AG10803 (cell line): Measurements from ENCODE around the gene RNF17.

Experiments used
- DNase-seq: peaks from one replicate; pipeline ENCODE4 v3.0.0; 2010; ENCODE audit warnings: low read depth
- H3K4me3 ChIP-seq: 2 replicates; pipeline ENCODE4 v1.5.1; 2011; ENCODE audit warnings: mild to moderate bottlenecking, low read length, control low read depth
- TF ChIP-seq, protein P1 (sequence below): conservative IDR thresholded peaks from 2 replicates; pipeline ENCODE4 v1.5.1; 2011; ENCODE audit warnings: mild to moderate bottlenecking, low read length, control low read depth, inconsistent platforms

The RNF17 gene, protein sequence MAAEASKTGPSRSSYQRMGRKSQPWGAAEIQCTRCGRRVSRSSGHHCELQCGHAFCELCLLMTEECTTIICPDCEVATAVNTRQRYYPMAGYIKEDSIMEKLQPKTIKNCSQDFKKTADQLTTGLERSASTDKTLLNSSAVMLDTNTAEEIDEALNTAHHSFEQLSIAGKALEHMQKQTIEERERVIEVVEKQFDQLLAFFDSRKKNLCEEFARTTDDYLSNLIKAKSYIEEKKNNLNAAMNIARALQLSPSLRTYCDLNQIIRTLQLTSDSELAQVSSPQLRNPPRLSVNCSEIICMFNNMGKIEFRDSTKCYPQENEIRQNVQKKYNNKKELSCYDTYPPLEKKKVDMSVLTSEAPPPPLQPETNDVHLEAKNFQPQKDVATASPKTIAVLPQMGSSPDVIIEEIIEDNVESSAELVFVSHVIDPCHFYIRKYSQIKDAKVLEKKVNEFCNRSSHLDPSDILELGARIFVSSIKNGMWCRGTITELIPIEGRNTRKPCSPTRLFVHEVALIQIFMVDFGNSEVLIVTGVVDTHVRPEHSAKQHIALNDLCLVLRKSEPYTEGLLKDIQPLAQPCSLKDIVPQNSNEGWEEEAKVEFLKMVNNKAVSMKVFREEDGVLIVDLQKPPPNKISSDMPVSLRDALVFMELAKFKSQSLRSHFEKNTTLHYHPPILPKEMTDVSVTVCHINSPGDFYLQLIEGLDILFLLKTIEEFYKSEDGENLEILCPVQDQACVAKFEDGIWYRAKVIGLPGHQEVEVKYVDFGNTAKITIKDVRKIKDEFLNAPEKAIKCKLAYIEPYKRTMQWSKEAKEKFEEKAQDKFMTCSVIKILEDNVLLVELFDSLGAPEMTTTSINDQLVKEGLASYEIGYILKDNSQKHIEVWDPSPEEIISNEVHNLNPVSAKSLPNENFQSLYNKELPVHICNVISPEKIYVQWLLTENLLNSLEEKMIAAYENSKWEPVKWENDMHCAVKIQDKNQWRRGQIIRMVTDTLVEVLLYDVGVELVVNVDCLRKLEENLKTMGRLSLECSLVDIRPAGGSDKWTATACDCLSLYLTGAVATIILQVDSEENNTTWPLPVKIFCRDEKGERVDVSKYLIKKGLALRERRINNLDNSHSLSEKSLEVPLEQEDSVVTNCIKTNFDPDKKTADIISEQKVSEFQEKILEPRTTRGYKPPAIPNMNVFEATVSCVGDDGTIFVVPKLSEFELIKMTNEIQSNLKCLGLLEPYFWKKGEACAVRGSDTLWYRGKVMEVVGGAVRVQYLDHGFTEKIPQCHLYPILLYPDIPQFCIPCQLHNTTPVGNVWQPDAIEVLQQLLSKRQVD (N-terminal part only)

DNA sequence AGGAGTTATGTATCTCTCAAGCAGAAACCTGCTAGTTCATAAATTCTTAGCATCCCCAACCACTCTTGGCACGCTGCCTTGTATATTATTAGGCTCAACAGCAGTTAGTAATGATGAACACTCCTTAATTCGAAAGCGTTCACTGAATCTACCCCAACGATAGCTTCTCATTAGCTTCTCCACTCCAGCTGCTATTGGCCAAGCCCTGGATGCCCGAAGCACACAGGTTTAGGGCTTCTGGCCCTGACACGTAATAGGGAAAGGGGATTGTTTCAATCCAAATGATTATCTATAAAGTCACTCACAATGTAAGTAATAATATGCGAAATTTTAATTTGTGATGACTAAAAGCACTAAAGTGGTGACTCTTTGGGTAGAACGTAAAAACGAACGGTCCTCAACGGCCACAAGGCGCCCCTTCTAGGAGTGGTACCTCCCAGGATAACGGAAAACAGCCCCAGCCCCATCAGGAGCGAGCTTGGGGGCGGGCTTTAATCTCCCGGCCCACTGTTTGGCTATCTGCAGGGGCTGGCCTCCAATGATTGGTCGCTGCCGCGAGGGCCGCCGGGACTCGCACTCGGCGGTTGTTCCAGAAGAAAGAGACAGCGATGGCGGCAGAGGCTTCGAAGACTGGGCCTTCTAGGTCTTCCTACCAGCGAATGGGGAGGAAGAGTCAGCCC, at the start of gene RNF17:
TSS of gene RNF17 (plus strand) at position 574 of the 680 bp plus-strand sequence. CDS start at position 609, 35 bp downstream.
- no peak within 1 kb of the TSS for H3K4me3 ChIP-seq
- TF ChIP-seq, protein P1, sequence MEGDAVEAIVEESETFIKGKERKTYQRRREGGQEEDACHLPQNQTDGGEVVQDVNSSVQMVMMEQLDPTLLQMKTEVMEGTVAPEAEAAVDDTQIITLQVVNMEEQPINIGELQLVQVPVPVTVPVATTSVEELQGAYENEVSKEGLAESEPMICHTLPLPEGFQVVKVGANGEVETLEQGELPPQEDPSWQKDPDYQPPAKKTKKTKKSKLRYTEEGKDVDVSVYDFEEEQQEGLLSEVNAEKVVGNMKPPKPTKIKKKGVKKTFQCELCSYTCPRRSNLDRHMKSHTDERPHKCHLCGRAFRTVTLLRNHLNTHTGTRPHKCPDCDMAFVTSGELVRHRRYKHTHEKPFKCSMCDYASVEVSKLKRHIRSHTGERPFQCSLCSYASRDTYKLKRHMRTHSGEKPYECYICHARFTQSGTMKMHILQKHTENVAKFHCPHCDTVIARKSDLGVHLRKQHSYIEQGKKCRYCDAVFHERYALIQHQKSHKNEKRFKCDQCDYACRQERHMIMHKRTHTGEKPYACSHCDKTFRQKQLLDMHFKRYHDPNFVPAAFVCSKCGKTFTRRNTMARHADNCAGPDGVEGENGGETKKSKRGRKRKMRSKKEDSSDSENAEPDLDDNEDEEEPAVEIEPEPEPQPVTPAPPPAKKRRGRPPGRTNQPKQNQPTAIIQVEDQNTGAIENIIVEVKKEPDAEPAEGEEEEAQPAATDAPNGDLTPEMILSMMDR = no peak
- no peak for DNase-seq

DNA sequence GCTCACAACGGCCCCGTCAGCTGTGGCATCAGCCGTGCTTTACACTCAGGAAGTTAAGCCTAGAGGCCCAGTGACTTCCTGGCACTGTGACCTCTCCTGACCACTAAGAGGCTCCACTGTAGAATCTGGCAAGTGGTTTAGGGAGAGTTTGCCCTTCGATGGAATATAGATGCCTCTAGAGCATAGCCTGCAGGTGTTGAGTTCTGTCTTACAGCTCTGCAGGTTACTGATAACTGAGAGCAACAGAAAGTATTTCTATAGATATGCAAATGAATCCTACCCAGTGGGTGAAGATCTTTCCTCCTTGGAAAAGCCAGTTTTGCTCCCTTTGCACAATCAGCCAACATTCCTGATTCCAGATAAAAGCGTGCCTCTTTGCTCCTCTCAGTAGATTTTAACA, 48.0 kb upstream of the RNF17 start:
- H3K4me3 ChIP-seq = no peak overlapping the region
- TF ChIP-seq, protein P1 = no peak
- DNase-seq = no peak

DNA sequence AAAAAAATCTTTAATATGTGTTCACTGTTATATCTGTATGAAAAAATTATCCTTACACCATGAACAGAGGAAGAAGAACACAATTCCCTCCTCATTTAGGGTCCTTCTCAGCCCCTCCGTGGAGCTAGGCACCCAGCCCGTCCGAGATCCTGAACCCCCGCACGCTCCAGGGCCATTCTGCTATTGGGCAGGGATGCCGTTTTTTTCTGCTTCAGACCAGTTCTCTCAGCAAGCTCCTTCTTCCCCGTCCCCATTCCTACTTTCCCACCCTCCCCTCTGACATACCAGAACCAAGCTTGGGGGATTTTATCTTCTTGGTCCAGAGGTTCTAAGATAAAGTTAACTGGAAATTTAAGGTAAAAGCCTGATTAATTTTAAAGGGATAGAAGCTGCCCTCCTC, 47.5 kb upstream of the RNF17 start:
- no peak overlapping the region for H3K4me3 ChIP-seq
- no peak for DNase-seq
- TF ChIP-seq, protein P1 = no peak

DNA sequence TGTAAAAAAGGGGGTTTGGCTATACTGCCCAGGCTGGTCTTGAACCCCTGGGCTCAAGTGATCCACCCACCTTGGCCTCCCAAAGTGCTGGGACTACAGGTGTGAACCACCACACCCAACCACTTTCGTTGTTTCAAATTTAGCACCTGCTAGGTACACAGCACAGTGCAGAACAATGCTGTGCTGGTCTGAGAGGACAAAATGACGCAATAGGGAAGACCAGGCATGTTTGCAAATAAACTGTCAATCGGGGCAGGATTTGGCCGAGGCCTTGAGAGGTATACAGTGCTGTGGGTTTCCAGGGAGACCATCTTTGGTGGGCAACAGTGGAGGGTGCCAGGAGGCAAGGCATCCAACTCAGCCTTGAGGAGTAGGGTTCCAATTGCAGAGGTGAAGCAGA, 46.8 kb upstream of the RNF17 start:
- H3K4me3 ChIP-seq = no peak overlapping the region
- no peak for DNase-seq
- TF ChIP-seq, protein P1 = no peak

DNA sequence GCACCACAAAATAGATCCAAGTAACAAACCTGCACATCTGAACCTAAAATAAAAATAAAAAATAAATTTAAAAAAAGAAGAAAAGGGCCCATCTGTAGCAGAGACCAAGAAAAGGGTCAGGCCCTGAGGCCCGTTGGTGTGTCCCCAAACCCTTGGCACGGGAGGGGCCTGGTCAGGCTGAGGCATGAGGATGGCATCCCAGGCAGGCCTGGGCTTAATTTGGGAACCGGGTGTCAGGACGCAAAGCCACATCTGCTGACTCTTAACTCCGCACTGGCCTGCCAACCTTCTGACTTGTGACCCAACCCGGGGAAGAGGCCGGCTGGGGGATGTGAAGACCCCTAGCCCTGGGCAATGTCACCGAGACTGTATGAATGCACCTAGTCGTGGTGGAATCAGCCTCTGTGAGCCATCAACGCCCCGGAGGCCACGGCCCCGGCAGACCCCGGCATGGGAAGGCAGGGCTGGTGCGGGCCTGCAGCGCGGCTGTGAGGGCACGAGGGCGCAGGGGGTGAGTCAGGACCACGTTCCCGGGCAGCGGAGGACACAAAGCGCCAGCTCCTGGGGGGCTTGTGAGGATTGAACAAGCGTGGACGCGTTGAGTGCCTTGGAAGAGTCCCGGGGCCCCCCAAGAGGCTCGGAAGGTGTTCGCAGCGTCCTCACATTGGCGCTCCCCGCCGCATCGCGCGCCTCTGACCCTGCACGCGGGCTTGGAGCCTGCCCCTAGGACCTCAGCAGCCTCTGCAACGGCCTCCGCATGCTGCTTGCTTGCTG, 45.6 kb upstream of the RNF17 start:
- TF ChIP-seq, protein P1 = no peak
- no peak overlapping the region for H3K4me3 ChIP-seq
- no peak for DNase-seq

DNA sequence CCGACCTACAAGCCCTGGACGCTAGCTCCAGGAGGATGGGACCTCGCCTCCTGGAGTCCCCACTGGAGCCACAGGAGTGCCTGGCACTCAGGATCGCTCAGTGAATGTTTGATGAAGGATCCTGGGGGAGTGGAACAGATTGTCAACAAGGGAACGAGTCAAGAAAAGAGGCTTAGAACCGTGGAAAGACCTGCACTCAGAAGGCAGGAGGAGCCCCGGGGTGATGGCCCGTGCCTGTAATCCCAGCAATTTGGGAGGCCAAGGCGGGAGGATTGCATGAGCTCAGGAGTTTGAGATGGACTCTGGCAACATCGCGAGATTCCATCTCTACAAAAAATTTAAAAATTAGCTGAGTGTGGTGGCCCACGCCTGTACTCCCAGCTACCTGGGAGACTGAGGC, 44.8 kb upstream of the RNF17 start:
- no peak for DNase-seq
- TF ChIP-seq, protein P1 = no peak
- H3K4me3 ChIP-seq = no peak overlapping the region
